Fibroblast of lung (primary cell): ENCODE results near the gene CYB5A. TPM values are rescaled to one million over a fixed set of nuclear protein-coding genes. Genes with fewer than 3 reads are reported as not detected.

Source experiments
- DNase-seq, 2 donors: peaks; one replicate each; pipeline versions ENCODE4 v3.0.0 to v3.0.0-alpha.2; 2010; ENCODE audit warnings: low read depth in 2 of 2
- H2AFZ ChIP-seq: 2 replicates; pipeline ENCODE4 v1.5.1; 2012; ENCODE audit warnings: low read length, control low read depth, inconsistent platforms
- H3K27ac ChIP-seq: 2 replicates; pipeline ENCODE4 v1.5.1; 2011; ENCODE audit warnings: low read length, control low read depth; ENCODE audit not compliant: insufficient read depth
- H3K27me3 ChIP-seq: 2 replicates; pipeline ENCODE4 v1.5.1; 2011; ENCODE audit warnings: mild to moderate bottlenecking, low read length; ENCODE audit not compliant: control insufficient read depth, insufficient read depth
- H3K36me3 ChIP-seq: 2 replicates; pipeline ENCODE4 v1.5.1; 2011; ENCODE audit warnings: low read length; ENCODE audit not compliant: control insufficient read depth, insufficient read depth
- H3K4me1 ChIP-seq: 2 replicates; pipeline ENCODE4 v1.5.1; 2011; ENCODE audit warnings: low read length; ENCODE audit not compliant: control insufficient read depth, insufficient read depth; ENCODE audit errors: extremely low read depth
- H3K4me2 ChIP-seq: 2 replicates; pipeline ENCODE4 v1.5.1; 2011; ENCODE audit warnings: low read length, control low read depth; ENCODE audit not compliant: insufficient read depth; ENCODE audit errors: extremely low read depth
- H3K4me3 ChIP-seq, 4 experiments: fragments of 200-600 bp in 1 of 4; sonication (generic) in 1 of 4; replicated peaks in 1 of 4; 2 replicates each; pipeline ENCODE4 v1.5.1; 2011 to 2016; ENCODE audit warnings: low read length in 4 of 4, low read depth in 3 of 4, mild to moderate bottlenecking in 3 of 4, control low read depth in 2 of 4, inconsistent platforms in 1 of 4, mixed read lengths in 1 of 4; ENCODE audit not compliant: insufficient read depth in 1 of 4; ENCODE audit errors: control extremely low read depth in 1 of 4
- H3K79me2 ChIP-seq: 2 replicates; pipeline ENCODE4 v1.5.1; 2012; ENCODE audit warnings: mild to moderate bottlenecking, low read length, inconsistent platforms; ENCODE audit not compliant: control insufficient read depth, insufficient read depth
- H3K9ac ChIP-seq: 2 replicates; pipeline ENCODE4 v1.5.1; 2011; ENCODE audit warnings: mild to moderate bottlenecking, low read length, control low read depth; ENCODE audit not compliant: insufficient read depth
- H3K9me3 ChIP-seq: 2 replicates; pipeline ENCODE4 v1.5.1; 2012; ENCODE audit warnings: low read depth, low read length; ENCODE audit not compliant: control insufficient read depth, insufficient read depth
- H4K20me1 ChIP-seq: 2 replicates; pipeline ENCODE4 v1.5.1; 2011; ENCODE audit warnings: low read length; ENCODE audit not compliant: control insufficient read depth, insufficient read depth; ENCODE audit errors: extremely low read depth
- CTCF ChIP-seq, 2 donors: IDR thresholded peaks in 1 of 2; conservative IDR thresholded peaks in 1 of 2; 1 replicate in 1 of 2; 2 replicates in 1 of 2; pipeline ENCODE4 v1.5.1; 2011 to 2012; ENCODE audit warnings: low read length in 2 of 2, control low read depth in 1 of 2, inconsistent platforms in 1 of 2, low read depth in 1 of 2, mild to moderate bottlenecking in 1 of 2
- EZH2 ChIP-seq: IDR thresholded peaks from 2 replicates; pipeline ENCODE4 v1.5.1; 2012; ENCODE audit warnings: low read length, control low read depth, mild to moderate bottlenecking; ENCODE audit errors: missing control alignments
- polyA plus RNA-seq, 2 donors: library from polyadenylated mRNA; depleted of rRNA in 1 of 2; stranded (reverse) in 1 of 2; unstranded in 1 of 2; fragments of >200 nt; gene quantifications; 2 replicates each; pipeline ENCODE4 v1.2.1, GENCODE V29; 2011 to 2012; ENCODE audit warnings: missing spikeins in 1 of 2
- total RNA-seq: library from RNA; depleted of rRNA; stranded (reverse); fragments of >200 nt; gene quantifications from 2 replicates; pipeline ENCODE4 v1.2.1, GENCODE V29; 2014

Gene CYB5A
- total and polyA plus RNA-seq, 2 donors (not counting 1 experiment from before 2014, with no cell fraction given), result 111 to 113 TPM

DNA sequence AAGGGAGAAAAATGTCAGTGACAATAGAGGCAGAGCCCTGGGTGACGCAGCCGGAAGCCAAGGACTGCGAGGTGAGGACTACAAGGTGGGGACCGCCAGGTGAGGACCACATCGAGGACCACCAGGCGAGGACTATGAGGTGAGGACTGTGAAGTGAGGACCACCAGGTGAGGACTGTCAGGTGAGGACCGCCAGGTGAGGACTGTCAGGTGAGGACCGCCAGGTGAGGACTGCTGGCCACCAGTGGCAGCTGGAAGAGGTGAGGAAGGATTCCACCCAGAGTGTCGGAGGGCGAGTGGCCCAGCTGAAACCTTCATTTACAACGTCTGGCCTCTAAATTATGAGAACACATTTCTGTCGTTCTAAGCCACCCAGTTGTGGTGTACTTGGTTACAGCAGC, 41.6 kb downstream of the CYB5A start:
- H3K27me3 ChIP-seq, result no peaks in the 10 kb centered on the region
- no peak for DNase-seq

DNA sequence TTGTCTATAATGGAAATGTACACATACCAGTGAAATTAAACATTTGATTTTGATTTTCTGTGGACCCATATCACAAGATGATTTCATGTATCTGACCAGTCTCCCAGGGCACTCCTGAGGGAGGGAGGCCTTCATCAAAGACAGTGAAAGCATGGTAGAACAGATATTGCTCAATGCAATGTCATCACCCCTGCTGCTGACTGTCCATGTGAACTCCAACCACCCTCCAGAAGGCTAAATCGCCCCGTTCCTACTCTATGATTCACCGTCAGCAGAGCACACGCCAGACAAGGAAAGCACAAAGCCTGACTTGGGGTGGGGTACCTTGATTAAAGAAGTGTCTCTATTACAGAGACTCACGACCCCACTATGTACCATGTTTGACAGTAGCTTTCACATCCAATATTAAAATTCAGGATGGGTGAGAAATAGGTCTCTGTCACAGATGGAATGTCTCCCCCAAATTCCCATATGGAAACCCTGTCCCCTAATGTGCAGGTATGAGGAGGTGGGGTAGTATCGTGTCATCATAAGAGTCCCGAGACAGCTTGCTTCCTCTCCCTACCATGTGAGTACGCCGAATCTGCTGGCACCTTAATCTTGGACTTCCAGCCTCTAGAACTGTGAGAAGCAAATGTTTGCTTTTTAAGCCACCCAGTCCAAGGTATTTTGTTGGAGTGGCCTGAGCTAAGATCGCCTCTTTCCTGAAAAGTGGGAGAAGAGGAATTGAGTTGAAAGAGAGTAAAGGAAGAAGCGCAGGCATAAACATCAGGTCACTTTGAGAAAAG, 42.4 kb downstream of the CYB5A start:
- Histone ChIP-seq H3K4me3 (no peak overlapping the region), H3K79me2 (no peaks in the 10 kb centered on the region), H3K27me3 (no peaks in the 10 kb centered on the region), H3K4me2 (no peak overlapping the region), H3K4me1 (peaks cover 4% of the 10 kb centered on the region), H4K20me1 (no peaks in the 10 kb centered on the region), H3K9ac (no peak overlapping the region), H2AFZ (no peak overlapping the region), H3K27ac (no peak overlapping the region), H3K36me3 (no peaks in the 10 kb centered on the region), H3K9me3 (no peaks in the 10 kb centered on the region)
- DNase-seq, result peak; percentile 40 to 89
- no peak for TF ChIP-seq EZH2
- no peak for TF ChIP-seq CTCF (conservative IDR thresholded peaks at IDR 0.05 in 1 of 2, IDR thresholded peaks at IDR 0.05 in 1 of 2; ENCODE audit: low read depth in 1 of 2, low read length in 2 of 2)

More for the DNA sequence above, 41.6 kb downstream of the CYB5A start:
- H3K4me2 ChIP-seq, result no peak overlapping the region
- H3K79me2 ChIP-seq, result no peaks in the 10 kb centered on the region
- H3K9ac ChIP-seq, result no peak overlapping the region
- H3K4me1 ChIP-seq, result peaks cover 4% of the 10 kb centered on the region
- no peak overlapping the region for H2AFZ ChIP-seq
- no peaks in the 10 kb centered on the region for H3K9me3 ChIP-seq
- H3K27ac ChIP-seq, result no peak overlapping the region
- H3K4me3 ChIP-seq, result no peak overlapping the region
- no peaks in the 10 kb centered on the region for H3K36me3 ChIP-seq
- TF ChIP-seq CTCF (conservative IDR thresholded peaks at IDR 0.05 in 1 of 2, IDR thresholded peaks at IDR 0.05 in 1 of 2; ENCODE audit: low read depth in 1 of 2, low read length in 2 of 2) (no peak), EZH2 (no peak)
- H4K20me1 ChIP-seq, result no peaks in the 10 kb centered on the region

DNA sequence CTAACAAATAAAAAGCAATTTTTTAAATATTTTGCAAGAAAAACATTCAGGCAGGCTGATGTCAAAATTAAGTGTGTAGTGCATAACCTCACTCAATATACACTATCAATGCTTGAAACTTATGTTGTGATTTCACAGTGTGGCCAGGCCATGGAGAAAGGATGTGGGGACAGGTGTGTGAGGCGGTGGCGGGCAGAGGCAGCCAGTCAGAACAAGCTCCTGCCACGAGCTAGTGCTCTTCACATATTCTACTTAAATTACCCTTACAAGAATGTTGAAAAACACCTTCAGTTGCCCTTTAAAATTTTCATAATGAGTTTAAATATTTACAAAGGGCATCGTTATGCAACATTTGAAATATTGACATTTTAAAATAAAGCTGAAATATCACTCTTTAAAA, 43.2 kb downstream of the CYB5A start:
- Histone ChIP-seq H3K4me3 (no peak overlapping the region), H3K4me2 (no peak overlapping the region), H3K27ac (no peak overlapping the region), H3K9me3 (no peaks in the 10 kb centered on the region), H3K27me3 (no peaks in the 10 kb centered on the region), H3K79me2 (no peaks in the 10 kb centered on the region), H3K9ac (no peak overlapping the region), H4K20me1 (no peaks in the 10 kb centered on the region), H3K4me1 (peaks cover 4% of the 10 kb centered on the region), H3K36me3 (no peaks in the 10 kb centered on the region), H2AFZ (no peak overlapping the region)
- DNase-seq, result no peak
- no peak for TF ChIP-seq CTCF (conservative IDR thresholded peaks at IDR 0.05 in 1 of 2, IDR thresholded peaks at IDR 0.05 in 1 of 2; ENCODE audit: low read depth in 1 of 2, low read length in 2 of 2)
- TF ChIP-seq EZH2, result no peak
